ENCODE results near the gene CEACAM18.
"Not testable (repeated sequence)": the region's sequence is repeated elsewhere in the genome, so short reads cannot be mapped to it uniquely, and the experiment has no call there.

CEACAM18 gene

DNA sequence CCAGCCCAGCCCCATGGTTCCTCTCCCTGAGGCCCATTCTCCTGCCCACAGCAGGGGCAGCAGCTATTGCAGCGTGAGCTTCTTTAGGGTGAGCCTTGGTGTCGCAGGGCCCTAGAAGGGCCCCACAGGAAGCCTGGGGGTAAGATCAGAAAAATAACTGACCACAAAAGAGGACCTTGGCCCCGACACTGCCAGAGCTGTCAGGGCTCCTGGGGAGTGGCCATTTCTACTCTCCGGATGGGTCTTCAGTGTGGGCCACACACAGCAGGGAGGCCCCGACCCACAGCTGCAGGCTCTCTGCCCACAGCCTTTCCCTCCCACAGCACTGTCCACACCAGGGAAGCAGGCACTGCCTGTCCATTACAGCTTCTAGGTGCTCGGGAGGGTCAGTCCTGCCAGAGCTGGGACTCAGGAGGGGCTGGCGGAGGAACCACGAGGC is 16.6 kb upstream of the CEACAM18 start:
- no peak for DNase-seq (ENCODE audit: low read depth)

DNA sequence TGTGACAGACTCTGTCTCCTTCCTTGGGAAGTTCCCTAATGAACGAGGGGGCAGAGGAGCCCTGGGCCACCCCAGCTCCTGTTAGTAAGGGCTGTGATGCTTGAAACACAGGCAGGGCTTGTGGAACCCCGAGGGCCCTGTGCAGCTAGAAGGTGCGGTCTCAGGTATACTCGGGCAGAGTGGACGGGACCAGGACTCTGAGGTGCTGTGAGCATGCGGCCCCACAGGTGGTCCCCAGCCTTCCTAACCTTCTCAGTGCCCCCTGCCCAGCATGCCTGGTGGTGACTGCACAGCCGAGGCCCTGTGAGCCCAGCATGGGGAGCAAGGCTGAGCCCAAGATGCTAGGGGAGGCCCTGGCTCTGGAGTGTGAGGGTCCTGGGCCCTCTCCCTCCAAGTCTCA is 16.1 kb upstream of the CEACAM18 start:
- no peak for DNase-seq (ENCODE audit: low read depth)

DNA sequence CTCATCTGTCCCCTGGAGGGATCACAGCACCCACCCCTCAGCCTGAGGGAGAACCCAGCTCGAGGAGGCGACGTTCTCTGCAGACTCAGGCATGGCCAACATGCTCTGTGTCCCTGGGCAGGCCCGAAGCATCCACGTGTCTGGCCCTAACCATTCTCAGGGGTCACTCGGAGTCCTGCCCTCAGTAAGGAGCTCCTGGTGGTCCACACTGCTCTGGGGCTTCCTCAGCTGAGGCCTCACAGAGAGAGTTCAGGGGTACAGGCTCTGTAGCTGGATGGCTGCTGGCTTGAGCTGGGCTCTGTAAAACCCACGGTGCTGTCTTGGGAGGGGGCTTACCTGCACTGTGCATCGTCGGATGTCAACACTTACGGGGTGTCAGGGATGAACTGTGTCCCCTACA is 15.7 kb upstream of the CEACAM18 start:
- no peak for DNase-seq (ENCODE audit: low read depth)

DNA sequence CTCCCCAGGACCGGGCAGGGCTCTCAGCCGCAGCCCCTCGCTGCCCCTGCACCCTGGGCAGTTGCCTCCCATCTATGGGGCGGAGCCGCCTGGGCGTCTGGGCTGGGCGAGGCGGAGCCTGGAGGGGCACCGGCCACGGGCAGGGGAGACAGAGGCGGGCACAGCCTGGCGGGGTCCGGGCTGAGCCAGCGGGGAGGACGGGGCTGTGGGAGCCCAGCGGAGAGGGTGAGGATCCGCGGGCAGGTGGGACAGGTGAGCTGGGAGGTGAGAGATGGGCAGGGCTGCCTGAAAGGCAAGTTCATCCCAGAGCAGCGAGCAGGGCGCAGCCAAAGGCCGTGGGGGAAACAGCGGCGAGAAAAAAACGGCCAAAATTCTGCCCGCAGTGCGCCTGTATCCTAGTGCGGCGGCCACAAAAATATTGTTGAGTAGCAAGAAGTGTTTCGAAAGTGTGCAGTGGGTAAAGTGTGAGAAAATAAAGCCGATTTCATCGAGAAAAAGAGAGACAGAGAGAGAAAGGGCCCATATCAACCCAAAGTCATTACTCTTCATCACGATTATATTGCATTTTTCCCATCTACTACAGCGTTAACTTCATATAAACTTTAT is 14.3 kb upstream of the CEACAM18 start:
- not testable (repeated sequence) for DNase-seq (ENCODE audit: low read depth)

DNA sequence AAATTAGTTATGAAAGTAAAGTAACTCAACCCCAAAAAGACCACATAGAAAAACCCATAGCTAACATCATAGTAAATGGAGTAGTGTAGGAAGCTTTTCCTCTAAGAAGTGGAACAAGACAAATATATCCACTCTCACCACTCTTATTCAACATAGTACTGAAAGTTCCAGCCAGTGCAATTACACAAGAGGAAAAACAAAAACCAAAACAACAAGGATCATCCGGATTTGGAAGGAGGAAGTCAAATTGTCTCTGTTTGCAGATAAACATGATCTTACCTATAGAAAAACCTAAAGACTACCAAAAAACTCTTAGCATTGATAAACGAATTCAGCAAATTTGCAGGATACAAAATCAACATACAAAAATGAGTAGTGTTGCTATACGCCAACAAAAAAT is 11.6 kb upstream of the CEACAM18 start:
- no peak for DNase-seq (ENCODE audit: low read depth)

DNA sequence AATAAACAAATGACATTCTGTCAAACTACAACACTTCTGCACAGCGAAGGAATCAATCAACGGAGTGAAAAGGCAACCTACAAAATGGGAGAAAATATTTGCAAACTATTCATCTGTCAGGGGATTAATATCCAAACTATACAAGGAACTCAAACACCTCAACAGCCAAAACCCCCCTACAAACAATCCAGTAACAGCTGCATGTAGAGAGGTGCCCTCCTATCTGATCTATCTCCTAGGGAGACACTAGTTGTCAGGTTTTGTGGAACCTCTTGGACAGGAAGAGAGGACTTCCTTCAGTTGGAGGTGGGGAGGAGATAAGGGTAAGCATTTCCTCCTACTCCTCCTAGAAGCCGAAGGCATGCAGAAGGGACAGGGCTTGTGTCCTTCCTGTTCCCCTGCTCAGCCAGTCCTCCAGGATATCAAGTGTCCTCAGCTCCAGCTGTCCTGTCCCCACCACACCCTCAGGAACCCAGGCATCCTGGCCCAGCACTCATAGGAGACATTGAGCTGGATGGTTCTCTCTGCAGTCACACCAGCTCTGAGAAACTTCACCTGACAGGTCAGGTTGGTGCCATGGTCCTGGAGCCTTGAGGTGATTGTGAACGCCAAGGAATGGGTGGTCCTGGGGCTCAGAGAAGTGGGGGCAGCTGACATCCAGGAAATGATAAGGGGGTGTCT is 10.3 kb upstream of the CEACAM18 start:
- no peak for DNase-seq (ENCODE audit: low read depth)

DNA sequence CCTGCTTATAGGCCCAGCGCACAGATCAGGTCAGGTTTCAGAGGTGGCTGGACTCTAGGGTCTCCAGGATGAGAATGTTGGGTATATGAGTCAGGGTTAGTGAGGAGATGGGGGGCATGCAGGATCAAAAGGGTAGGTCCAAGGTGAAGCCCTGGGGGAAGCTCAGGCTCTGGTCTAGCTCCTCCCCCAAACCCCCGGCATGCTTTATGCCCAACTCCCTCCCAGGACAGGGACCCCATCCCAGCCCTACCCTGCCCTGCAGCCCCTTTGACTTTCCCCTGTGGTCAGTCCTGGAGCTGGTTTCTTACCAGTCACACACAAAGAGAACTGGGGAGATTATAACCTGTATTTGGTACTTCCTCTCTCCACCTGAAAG is 9.8 kb upstream of the CEACAM18 start:
- DNase-seq (ENCODE audit: low read depth): no peak

DNA sequence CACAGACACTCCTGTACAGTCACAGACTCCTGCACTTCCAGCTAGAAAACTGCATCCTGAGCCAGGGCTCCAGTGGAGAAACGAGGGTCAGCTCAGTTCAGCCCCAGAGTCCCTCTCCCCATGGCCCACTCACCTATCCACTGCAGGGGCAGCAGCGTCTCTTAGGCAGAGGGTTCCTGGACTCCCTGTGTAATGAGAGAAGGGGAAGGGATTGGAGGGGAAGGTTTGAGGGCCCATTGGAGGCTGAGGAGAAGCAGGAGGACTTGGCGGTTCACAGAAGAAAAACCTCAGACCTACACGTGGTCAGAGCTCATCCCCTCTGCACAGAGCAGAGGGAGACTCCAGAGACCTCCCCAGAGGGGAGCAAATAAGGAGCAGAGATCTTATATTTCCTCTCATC is 9.2 kb upstream of the CEACAM18 start:
- no peak for DNase-seq (ENCODE audit: low read depth)

DNA sequence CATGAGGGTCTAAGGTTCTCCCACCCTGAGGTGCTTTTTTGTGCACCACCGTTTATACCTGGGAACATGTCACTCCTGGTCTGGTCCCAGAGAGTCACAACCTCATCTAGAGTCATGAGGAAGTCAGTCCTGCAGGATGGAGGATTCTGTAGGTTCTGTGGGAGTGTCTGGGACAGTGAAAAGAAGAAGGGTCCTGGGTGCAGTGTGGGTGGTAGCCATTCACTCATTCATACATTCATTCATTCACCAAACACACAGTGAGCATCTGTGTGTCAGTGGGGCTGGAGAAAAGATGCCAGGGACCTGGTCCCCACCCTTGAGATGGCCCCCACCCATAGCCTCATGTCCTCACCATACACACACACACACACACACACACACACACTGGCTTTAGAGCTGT is 8.7 kb upstream of the CEACAM18 start:
- no peak for DNase-seq (ENCODE audit: low read depth)

DNA sequence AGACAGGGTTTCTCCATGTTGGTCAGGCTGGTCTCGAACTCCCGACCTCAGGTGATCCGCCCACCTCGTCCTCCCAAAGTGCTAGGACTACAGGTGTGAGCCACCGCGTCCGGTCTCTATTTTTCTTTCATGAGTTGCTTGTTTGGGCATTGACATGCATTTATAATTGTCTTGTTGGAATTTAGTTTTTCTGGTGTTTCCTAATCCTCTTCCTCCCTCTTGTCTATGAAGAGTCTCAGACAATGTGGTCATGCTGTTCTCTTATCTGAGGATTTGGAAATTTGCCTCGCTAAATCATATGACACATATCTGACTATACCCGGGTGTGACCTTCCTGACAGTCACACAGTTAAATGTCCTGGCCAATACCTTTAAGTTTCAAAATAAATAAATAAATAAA is 7.4 kb upstream of the CEACAM18 start:
- DNase-seq (ENCODE audit: low read depth): no peak

DNA sequence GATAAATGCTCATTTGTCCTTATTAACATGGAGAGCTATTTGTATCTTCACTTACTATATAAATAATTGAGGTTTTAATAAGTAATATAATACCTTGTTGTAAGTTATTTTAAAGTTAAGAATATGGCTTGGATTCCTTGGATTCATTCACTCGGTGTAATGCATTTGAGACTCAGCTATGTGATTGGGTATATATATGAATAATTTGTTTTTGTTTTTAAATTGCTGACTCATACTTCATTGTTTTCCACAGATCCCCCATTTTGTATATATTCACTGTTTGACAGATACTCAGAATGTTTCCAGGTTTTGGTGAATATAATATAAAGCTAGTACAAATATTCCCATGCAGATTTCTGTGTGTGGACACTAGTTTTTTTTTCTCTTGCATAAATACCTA is 6.8 kb upstream of the CEACAM18 start:
- no peak for DNase-seq (ENCODE audit: low read depth)

DNA sequence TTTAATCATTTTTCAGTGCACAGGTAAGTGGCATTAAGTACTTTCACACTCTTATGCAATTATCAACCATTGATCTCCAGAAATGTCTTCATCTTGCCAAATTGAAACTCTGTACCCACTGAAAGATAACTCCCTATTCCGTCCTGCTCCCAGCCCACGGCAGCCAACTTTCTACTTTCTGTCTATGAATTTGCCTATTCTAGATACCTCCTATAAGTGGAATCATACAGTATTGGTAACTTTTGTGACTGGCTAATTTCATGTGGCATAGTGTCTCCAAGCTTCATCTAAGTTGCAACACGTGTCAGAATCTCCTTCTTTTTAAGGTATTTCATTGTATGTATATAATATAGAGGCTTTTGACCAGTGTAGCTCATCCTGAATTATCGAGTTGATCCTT is 5.7 kb upstream of the CEACAM18 start:
- no peak for DNase-seq (ENCODE audit: low read depth)

DNA sequence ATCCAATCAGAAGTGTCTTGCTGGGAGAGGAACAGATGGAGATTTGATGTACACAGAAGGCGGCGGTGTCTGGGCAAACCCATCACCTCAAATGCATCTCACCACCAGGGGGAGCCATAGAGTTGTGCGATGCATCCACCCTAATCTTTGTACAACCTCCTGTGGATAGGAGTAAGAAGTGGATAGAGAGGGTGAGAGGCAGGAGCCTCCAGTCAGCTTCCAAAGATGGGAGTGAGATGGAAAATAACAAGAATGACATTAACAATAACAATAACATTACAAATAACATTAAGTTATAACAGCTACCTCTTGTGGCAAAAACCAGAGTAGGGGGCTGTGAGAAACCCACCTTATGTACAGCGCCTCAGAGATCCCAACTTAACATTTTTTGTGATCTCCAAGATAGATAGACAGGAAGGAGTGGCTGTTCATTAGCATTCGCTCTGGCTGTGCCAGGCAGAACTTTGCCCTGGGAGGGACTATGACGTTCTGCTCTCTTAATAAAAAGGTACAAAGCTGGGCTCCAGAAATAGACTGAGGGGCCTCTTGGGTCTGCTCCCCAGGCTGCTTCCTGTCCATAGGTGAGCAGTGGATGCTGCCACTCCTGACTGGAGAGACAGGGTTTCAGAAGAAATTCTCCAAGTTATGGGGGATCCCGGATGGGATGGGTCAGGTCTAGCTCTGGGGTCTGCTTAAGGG is 5.2 kb upstream of the CEACAM18 start:
- peak; percentile 3 for DNase-seq (ENCODE audit: low read depth)

DNA sequence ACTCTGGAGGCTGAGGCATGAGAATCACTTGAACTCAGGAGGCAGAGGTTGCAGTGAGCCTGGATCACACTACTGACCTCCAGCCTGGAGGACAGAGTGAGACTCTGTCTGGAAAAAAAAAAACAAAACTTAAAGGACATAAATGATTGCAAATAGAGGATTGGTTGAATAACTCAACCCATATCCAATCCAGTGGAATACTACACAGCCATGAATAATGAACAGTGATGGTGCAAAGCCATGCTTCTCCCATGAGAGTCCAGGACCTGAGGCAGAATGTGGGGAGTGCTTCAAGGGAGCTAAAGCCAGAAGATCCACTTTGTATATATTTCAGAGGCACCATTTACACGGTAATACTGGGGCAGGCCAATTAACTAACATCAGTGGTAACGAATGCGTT is 2.2 kb upstream of the CEACAM18 start:
- DNase-seq (ENCODE audit: low read depth): no peak

DNA sequence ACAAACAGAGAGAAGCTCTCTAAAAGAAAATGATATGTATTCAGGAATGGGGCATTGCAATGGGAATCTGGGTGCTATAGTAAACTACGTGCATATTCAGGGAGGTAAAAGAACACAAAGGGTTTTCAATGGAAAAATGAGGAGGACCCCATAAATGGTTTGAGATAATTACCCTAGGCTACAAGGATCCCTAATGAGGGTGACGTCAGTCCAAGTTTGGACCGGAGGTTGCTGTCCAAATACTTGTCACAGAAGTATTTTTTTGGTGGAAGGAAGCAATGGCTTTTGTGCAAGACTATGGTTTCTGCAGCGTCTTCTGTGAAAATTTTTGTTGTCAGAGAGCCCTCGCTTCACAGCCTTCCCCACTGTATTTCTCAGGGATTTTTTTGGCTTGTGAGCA is 995 bp upstream of the CEACAM18 start:
- no peak for DNase-seq (ENCODE audit: low read depth)

DNA sequence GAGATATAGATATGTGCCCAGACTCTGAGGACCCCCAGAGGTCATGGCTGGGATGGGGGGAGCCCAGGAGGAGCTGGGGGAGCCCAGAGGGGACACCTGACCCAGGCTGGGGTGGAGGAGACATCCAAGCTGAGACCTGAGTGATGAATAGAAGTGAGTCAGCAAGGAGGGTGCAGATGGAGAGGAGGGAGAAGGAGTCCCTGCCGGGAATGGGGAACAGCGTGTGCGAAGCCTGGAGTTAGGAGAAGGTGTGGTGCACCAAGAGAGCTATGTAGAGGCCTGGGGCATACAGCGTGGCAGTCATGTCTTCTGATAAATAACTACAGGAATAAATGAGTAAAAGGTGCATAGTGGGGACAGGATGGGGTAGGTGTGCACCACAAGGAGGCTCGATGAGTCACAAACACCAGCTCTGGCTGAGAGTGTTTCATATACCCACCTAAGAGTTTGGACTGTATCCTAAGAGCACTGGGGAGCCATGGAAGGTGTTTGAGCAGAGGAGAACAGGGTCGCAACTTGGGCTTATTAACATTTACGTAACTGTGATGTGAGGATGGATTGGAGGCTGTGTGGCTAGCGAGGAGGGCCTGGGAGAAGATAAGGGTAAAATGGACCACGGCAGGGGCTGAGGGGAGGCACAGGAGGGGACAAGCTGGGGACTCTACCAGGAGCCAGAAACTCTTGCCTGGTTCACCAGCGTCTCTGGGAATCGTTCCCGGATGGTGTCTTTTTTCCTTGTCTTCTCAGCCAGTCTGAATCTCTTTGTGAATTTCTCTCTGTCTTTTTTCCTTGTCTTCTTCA is 1.4 kb downstream of the CEACAM18 start:
- DNase-seq (ENCODE audit: low read depth): no peak

DNA sequence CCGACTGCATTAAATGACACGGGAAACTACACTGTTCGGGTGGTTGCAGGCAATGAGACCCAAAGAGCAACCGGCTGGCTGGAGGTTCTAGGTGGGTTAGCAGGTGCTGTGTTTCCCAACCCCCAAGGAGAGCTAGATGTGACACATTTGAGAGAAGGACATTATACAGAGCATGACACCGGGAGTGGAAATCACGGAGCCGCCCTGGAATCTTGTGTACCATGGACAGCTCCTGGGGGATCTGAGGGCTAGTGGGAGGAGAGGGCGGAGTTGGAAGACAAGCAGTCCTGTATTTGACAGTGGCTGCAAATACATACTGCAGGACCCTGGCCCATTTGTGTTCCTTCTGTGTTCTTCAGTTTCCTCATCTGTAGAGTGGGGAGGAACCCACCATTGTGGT is 2.3 kb downstream of the CEACAM18 start:
- no peak for DNase-seq (ENCODE audit: low read depth)

DNA sequence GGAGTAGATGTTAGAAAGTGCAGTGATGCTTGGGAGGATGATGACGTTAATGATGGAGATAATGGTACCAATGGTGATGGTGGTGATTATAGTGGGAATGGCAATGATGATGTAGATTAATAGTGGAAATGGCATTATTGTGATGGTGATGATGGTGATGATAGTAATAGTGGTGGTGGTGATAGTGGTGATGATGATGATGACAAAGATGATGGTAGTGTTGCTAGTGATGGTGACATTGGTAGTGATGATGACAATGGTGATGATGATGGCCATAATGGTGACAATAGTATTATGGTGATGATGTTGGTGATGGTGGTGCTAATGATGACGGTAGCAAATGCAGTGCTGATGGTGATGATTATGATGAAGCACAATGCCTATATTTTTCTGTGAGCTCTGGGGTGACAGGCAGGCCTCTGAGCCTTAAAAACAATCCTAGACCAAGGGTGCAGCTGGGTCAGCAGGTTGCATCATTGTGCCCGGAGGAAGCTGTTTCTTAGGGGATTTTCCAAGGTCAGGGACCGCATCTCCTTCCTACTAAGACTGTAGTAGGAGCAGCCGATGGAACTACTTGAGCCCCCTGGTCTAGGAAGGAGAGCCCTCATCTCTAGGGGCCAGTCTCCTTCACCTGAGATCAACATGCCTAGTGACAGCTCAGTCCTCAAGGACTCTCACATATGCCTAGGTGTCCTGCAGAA is 7.8 kb downstream of the CEACAM18 start:
- no peak for DNase-seq (ENCODE audit: low read depth)

DNA sequence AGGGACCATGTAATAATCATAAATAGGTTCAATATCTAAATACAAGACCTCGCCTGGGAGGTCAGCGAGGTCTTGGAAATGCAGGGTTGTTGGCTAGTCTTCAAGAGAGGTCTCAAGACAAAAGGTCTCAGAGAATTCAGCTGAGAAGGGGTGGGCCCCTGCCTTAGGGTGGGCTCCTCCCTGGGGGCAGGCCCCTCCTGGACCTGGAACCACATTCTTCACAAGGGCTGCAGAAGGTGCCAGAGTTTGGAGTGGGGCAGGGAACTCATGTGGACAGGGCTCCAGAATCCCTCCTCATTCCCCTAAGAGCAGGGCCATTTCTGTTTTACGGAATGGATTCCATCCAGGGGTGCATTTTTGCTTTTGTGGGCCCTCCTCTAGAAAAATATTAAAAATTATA is 10.2 kb downstream of the CEACAM18 start:
- DNase-seq (ENCODE audit: low read depth): no peak

DNA sequence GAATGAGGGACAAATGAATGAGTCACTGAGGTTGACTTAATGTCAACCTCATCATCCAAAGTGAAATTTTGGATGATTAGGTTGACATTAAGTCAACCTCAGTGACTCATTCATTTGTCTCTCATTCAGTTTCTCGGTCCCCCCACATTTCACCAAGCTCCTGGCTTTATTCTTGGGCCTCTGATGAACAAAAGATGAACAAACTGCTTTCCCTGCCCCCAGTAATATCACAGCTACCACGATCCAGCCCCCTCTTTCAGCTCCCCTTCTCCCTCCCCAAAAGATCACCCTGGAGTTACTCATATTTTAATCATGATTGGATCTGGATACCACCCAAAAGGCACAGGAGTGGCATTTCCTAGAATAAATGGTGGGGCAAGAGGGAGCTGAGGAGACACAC is 10.8 kb downstream of the CEACAM18 start:
- DNase-seq (ENCODE audit: low read depth): no peak

DNA sequence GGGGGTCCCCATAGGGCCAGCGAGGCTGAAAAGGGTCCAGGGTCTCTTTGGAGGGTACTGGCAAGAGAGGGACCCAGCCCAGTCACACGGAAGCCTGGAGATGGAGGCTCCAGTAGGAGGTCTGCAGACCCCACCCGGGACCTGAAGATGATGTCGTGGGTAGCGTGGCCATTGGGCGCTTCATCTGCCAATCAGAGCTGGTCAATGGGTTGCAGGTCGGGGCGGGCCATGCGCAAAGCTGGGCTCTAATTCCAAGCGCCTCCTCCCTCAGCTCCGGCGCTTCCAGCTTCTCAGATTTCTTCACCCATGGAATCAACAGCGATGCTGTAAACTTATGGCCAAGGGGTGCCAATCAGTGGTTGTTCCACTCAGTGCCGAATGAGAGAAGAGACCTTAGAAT is 12.3 kb downstream of the CEACAM18 start:
- DNase-seq (ENCODE audit: low read depth): no peak

DNA sequence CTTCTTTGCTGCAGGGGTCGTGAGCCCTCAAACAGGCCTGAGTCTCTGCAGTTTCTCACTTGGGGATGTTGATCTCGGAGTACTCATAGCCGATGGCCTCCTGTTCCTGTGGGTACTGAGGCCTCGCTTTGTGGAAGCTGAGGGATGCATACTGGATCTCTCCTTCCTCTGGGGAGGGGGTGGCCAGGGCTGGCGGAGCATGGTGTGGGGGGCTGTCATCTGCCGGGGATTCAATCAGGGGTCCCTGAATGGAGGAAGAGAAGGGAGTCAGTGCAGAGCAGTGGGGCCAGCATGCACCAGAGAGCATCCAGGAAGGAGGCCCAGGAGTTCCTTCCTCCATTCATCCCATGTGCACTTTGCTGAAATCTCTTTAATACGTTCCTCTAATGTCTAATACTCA is 13.2 kb downstream of the CEACAM18 start:
- no peak for DNase-seq (ENCODE audit: low read depth)

Measured in GM04503 (cell line).